Small intestine (tissue), 7 donors: ENCODE measurements around the gene MYBL2. TPM values are rescaled to one million over a fixed set of nuclear protein-coding genes. Genes with fewer than 3 reads are reported as not detected.

Source experiments
- DNase-seq, 2 donors: peaks; one replicate each; pipeline versions ENCODE4 v3.0.0 to v3.0.0-alpha.2; 2013
- FAIRE-seq: peaks from 2 replicates; lab custom pipeline; 2012; peaks lifted over from hg19 to GRCh38; lab: Jason Lieb, UNC
- H3K27ac ChIP-seq, 3 donors: one replicate each; pipeline ENCODE4 v1.5.1; 2013; ENCODE audit warnings: low read length in 2 of 3, mild to moderate bottlenecking in 2 of 3, control low read depth in 1 of 3, inconsistent platforms in 1 of 3, low read depth in 1 of 3, moderate library complexity in 1 of 3
- H3K27me3 ChIP-seq, 3 donors: one replicate each; pipeline ENCODE4 v1.6.1; 2013; ENCODE audit warnings: low read length in 3 of 3, inconsistent platforms in 1 of 3; ENCODE audit not compliant: control insufficient read depth in 3 of 3, insufficient read depth in 3 of 3
- H3K36me3 ChIP-seq, 3 donors: one replicate each; pipeline ENCODE4 v1.6.1; 2013; ENCODE audit warnings: low read length in 3 of 3, inconsistent platforms in 1 of 3, low read depth in 1 of 3, mild to moderate bottlenecking in 1 of 3, moderate library complexity in 1 of 3; ENCODE audit not compliant: control insufficient read depth in 3 of 3, insufficient read depth in 2 of 3
- H3K4me1 ChIP-seq, 3 donors: one replicate each; pipeline ENCODE4 v1.6.1; 2013; ENCODE audit warnings: low read length in 2 of 3, inconsistent platforms in 1 of 3, low read depth in 1 of 3, mild to moderate bottlenecking in 1 of 3, moderate library complexity in 1 of 3; ENCODE audit not compliant: control insufficient read depth in 3 of 3, insufficient read depth in 2 of 3
- H3K4me3 ChIP-seq, 3 donors: one replicate each; pipeline ENCODE4 v1.5.1; 2013; ENCODE audit warnings: low read length in 3 of 3, control low read depth in 1 of 3, inconsistent platforms in 1 of 3, low read depth in 1 of 3, mild to moderate bottlenecking in 1 of 3, moderate library complexity in 1 of 3
- H3K9me3 ChIP-seq, 2 donors: one replicate each; pipeline ENCODE4 v1.6.1; 2013; ENCODE audit warnings: low read depth in 1 of 2, low read length in 1 of 2; ENCODE audit not compliant: control insufficient read depth in 2 of 2, insufficient read depth in 1 of 2
- WGBS, 3 donors: extraction: QIAGEN DNeasy Blood & Tissue Kit; methylation state at CpG; one replicate each; pipeline ENCODE4 v1.1.7; 2013; 5-methylcytosine and 5-hydroxymethylcytosine counted together
- polyA plus RNA-seq, 4 donors: library from polyadenylated mRNA; stranded (reverse) in 3 of 4; unstranded in 1 of 4; fragments of 200-250 nt in 3 of 4; fragments of 120-200 nt in 1 of 4; gene quantifications; one replicate each; pipeline versions ENCODE4 v1.2.1 to v1.2.3, GENCODE V29; 2013
- donor health status: healthy with polysubstance abuse.
- donor health status: control.
- donor health status: control.
- donor health status: Bipolar disorder and iron deficiency.
- donor health status: healthy.

The MYBL2 gene
- polyA plus RNA-seq, 4 donors: 1.9 to 36.9 (median 7.4) TPM

GRCh38 chr20:43744151-43744611 lies 77.3 kb downstream of the MYBL2 start:
- no peaks in the 10 kb centered on the region for H3K4me1 ChIP-seq
- DNase-seq (no peak), FAIRE-seq (no peak)
- H3K9me3 ChIP-seq: no peaks in the 10 kb centered on the region
- H3K36me3 ChIP-seq: no peaks in the 10 kb centered on the region
- no peak overlapping the region for H3K4me3 ChIP-seq
- no peak overlapping the region for H3K27ac ChIP-seq
- H3K27me3 ChIP-seq: peaks cover 0 to 3% (median 0%) of the 10 kb centered on the region in 3 donors
- 34 to 46% (median 39%) methylated on average over 9 of the region's 9 CpGs for WGBS, 3 donors

DNA sequence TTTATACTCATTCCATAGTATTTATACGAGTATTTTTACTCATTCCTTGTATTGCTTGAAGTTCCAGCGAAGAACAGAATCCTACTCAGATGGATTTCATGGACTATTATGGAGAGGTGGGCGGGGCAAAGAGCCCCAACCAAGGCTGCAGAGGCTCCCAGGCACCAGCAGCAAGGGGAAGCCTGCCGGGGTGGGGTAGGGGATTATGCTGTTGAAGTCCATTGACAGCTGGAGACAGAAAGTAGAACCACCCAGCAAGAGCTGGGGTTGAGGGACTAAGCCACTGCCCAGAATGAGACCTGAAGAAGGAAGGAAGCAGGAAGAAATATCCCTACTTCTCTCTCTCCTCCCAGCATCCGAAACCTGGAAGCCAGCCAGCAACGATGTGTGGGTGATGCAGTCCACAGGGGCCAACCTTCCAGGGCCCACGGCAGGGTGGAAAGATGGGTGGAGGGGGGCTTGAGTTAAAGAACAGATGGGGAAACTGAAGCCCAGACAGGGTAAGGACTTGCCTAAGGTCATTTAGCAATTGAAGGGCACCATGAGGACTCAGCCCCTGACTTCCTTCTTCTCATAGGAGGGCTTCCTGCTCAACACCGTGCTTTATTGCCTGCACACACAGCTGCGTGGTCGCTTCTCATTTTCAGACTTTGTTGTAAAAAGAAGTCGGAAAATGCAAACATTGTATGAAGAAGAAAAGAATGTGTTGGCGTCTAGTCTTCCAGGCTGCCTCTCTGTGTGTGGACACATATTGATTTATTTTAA lies 78.2 kb downstream of the MYBL2 start:
- FAIRE-seq: no peak
- peak in 1 of 2 donors; percentile 29 for DNase-seq
- Histone ChIP-seq H3K4me3 (no peak overlapping the region), H3K9me3 (no peaks in the 10 kb centered on the region), H3K27ac (no peak overlapping the region), H3K27me3 (peaks cover 0 to 3% (median 0%) of the 10 kb centered on the region in 3 donors), H3K36me3 (no peaks in the 10 kb centered on the region), H3K4me1 (no peaks in the 10 kb centered on the region)
- 40 to 42% (median 40%) methylated on average over 12 of the region's 12 CpGs for WGBS, 3 donors

- Histone ChIP-seq H3K9me3 (no peaks in the 10 kb centered on the region), H3K36me3 (no peaks in the 10 kb centered on the region), H3K27me3 (peaks cover 0 to 3% (median 0%) of the 10 kb centered on the region in 3 donors), H3K4me3 (no peak overlapping the region), H3K27ac (no peak overlapping the region), H3K4me1 (no peaks in the 10 kb centered on the region)
- FAIRE-seq (no peak), DNase-seq (no peak)
- WGBS, 3 donors: 27 to 43% (median 34%) methylated on average over 12 of the region's 12 CpGs
These were observed 79.6 kb downstream of the MYBL2 start for GRCh38 chr20:43746344-43747137.

- no peaks in the 10 kb centered on the region for H3K4me1 ChIP-seq
- no peaks in the 10 kb centered on the region for H3K36me3 ChIP-seq
- 88 to 98% (median 92%) methylated on average over 1 of the region's 1 CpG for WGBS, 3 donors
- no peak overlapping the region for H3K27ac ChIP-seq
- H3K9me3 ChIP-seq: no peaks in the 10 kb centered on the region
- DNase-seq (no peak), FAIRE-seq (no peak)
- no peak overlapping the region for H3K4me3 ChIP-seq
- H3K27me3 ChIP-seq: peaks cover 0 to 3% (median 0%) of the 10 kb centered on the region in 3 donors
These were observed 81.4 kb downstream of the MYBL2 start for GRCh38 chr20:43748274-43748673.

- FAIRE-seq: no peak
- WGBS, 3 donors: 8 to 9% (median 9%) methylated on average over 23 of the region's 23 CpGs
- Histone ChIP-seq H3K9me3 (no peaks in the 10 kb centered on the region), H3K27me3 (peaks cover 0 to 3% (median 0%) of the 10 kb centered on the region in 3 donors), H3K36me3 (no peaks in the 10 kb centered on the region), H3K27ac (no peak overlapping the region), H3K4me1 (no peaks in the 10 kb centered on the region), H3K4me3 (no peak overlapping the region)
- DNase-seq: peak; percentile 54 to 67
These were observed 82.9 kb downstream of the MYBL2 start for GRCh38 chr20:43749734-43750294.

DNA sequence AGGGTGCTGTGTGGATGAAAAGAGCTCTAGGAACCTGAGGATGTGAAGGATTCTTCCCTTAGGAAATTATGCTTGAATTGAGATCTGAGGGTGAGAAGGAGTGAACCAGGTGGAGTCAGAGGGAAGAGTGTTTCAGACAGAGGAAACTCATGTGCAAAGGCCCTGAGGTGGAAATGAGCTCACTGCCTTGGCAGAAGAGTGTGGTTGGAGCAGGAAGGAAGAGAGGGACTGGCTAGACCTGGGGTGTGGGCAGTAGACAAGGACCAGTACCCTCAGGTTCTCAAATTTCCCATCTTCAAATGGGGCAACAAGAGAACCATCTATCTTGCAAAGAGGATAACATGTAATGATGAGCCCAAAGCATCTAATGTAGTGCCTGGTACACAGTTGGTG lies 83.9 kb downstream of the MYBL2 start:
- no peak for FAIRE-seq
- DNase-seq: no peak
- no peaks in the 10 kb centered on the region for H3K9me3 ChIP-seq
- H3K27me3 ChIP-seq: no peaks in the 10 kb centered on the region
- H3K4me3 ChIP-seq: no peak overlapping the region
- no peaks in the 10 kb centered on the region for H3K4me1 ChIP-seq
- H3K27ac ChIP-seq: peak overlapping the region in 1 of 3 donors; percentile 48
- no peaks in the 10 kb centered on the region for H3K36me3 ChIP-seq

- Histone ChIP-seq H3K9me3 (no peaks in the 10 kb centered on the region), H3K36me3 (no peaks in the 10 kb centered on the region), H3K27ac (peak overlapping the region in 1 of 3 donors; percentile 84), H3K4me1 (no peaks in the 10 kb centered on the region), H3K4me3 (no peak overlapping the region), H3K27me3 (no peaks in the 10 kb centered on the region)
- FAIRE-seq (no peak), DNase-seq (no peak)
- WGBS, 3 donors: 57 to 77% (median 71%) methylated on average over 11 of the region's 11 CpGs
These were observed 84.5 kb downstream of the MYBL2 start for GRCh38 chr20:43751167-43752050.

- no peaks in the 10 kb centered on the region for H3K9me3 ChIP-seq
- no peak overlapping the region for H3K4me3 ChIP-seq
- H3K27me3 ChIP-seq: no peaks in the 10 kb centered on the region
- no peak for DNase-seq
- WGBS, 3 donors: 67 to 79% (median 71%) methylated on average over 4 of the region's 4 CpGs
- peak overlapping the region in 1 of 3 donors; percentile 84 for H3K27ac ChIP-seq
- FAIRE-seq: no peak
- H3K4me1 ChIP-seq: no peaks in the 10 kb centered on the region
- H3K36me3 ChIP-seq: no peaks in the 10 kb centered on the region
These were observed 85.1 kb downstream of the MYBL2 start for GRCh38 chr20:43752051-43752360.
